Measurements from ENCODE around the gene BTG3. TPM values are rescaled to one million over a fixed set of nuclear protein-coding genes. Genes with fewer than 3 reads are reported as not detected.
A peak's percentile ranks its signal among the peaks of the same experiment; 100 is the strongest.

Gene BTG3, protein sequence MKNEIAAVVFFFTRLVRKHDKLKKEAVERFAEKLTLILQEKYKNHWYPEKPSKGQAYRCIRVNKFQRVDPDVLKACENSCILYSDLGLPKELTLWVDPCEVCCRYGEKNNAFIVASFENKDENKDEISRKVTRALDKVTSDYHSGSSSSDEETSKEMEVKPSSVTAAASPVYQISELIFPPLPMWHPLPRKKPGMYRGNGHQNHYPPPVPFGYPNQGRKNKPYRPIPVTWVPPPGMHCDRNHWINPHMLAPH
- 10 to 100 TPM; 34.1 to 60.0 (median 55.6) TPM for total RNA-seq

DNA sequence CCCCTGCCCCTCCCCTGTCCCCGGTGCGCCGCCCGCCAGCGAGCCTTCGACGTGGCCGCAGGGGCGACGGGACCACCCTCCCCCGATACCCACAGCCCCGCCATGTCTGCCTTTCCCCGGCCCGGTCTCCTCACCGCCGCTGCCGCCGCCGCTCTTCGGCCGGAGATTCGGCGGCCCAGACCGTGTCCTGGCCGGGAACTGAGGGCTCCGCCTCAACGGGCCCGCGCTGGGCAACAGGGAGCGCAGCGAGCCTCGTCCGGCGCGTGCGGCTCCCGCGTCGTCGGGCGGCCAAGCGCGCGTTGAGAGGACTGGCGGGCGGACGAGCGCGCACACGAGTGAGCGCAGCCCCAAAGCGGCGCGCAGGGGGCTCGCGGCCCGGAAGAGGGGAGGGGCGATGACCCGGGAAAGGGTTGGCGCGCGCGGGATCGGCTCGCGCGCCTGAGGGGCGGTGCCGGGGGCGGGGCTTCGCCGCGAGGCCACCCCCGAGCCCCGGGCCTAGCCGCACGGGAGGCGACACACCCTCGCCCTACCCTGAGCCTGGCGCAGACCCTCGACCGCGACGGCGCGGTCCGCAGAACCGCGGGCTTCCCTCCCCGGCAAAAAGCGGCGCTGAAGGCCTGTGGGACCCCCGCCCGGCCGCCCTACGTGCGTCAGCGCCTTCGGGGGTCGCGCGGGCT is at the start of gene BTG3:
TSS of gene BTG3 (minus strand) at position 337 of the 677 bp plus-strand sequence. CDS start 3,757 bp downstream, outside the sequence.
- Histone ChIP-seq H3K4me1 (no peaks in the 10 kb centered on the region), H3K27me3 (no peaks in the 10 kb centered on the region), H3K9me3 (no peaks in the 10 kb centered on the region), H3K36me3 (no peaks in the 10 kb centered on the region), H3K4me3 (peak within 1 kb of the TSS; percentile 91 to 96 (median 92)), H3K27ac (peak within 1 kb of the TSS; percentile 96 to 97)
- intact Hi-C loops (cut with DNase I; ENCODE audit: low total_unique reads), result no loop called here
- TF ChIP-seq POLR2A (IDR thresholded peaks at IDR 0.05), result peak; percentile 81
- peak; percentile 85 to 98 (median 95) for TF ChIP-seq POLR2AphosphoS5 (IDR thresholded peaks at IDR 0.05)
- TF ChIP-seq, protein P1, sequence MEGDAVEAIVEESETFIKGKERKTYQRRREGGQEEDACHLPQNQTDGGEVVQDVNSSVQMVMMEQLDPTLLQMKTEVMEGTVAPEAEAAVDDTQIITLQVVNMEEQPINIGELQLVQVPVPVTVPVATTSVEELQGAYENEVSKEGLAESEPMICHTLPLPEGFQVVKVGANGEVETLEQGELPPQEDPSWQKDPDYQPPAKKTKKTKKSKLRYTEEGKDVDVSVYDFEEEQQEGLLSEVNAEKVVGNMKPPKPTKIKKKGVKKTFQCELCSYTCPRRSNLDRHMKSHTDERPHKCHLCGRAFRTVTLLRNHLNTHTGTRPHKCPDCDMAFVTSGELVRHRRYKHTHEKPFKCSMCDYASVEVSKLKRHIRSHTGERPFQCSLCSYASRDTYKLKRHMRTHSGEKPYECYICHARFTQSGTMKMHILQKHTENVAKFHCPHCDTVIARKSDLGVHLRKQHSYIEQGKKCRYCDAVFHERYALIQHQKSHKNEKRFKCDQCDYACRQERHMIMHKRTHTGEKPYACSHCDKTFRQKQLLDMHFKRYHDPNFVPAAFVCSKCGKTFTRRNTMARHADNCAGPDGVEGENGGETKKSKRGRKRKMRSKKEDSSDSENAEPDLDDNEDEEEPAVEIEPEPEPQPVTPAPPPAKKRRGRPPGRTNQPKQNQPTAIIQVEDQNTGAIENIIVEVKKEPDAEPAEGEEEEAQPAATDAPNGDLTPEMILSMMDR (IDR thresholded peaks at IDR 0.05), result no peak
- DNase-seq (ENCODE audit: low spot score in 2 of 2), result peak; percentile 50 to 61

DNA sequence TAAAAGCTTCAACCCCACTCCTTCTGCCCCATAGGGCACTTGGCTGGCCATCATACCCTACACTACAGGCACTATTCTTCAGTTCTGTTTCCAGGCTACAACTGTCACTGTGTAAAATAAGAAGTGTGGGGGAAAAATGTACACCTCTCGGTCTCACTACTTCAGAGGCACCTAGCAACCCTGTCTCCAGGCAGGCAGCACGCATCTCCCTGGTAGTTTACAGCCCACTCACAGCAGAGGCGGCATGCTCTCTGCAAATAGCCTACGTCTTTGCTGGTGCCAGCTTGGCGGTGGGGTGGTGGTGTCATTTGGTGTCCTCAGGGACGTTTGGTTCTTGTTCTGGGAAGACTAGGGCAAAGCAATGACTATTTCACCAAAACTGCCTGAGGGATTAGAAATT is 48.2 kb upstream of the BTG3 start:
- H3K27ac ChIP-seq, result no peak overlapping the region
- H3K9me3 ChIP-seq, result peaks cover 0 to 6% of the 10 kb centered on the region in 2 donors
- no peak for DNase-seq (ENCODE audit: low spot score in 2 of 2)
- TF ChIP-seq, protein P1 (IDR thresholded peaks at IDR 0.05), result no peak
- no peak for TF ChIP-seq POLR2AphosphoS5 (IDR thresholded peaks at IDR 0.05)
- intact Hi-C loops (cut with DNase I; ENCODE audit: low total_unique reads), result no loop called here
- no peaks in the 10 kb centered on the region for H3K4me1 ChIP-seq
- no peaks in the 10 kb centered on the region for H3K36me3 ChIP-seq
- H3K4me3 ChIP-seq, result no peak overlapping the region
- H3K27me3 ChIP-seq, result no peaks in the 10 kb centered on the region

DNA sequence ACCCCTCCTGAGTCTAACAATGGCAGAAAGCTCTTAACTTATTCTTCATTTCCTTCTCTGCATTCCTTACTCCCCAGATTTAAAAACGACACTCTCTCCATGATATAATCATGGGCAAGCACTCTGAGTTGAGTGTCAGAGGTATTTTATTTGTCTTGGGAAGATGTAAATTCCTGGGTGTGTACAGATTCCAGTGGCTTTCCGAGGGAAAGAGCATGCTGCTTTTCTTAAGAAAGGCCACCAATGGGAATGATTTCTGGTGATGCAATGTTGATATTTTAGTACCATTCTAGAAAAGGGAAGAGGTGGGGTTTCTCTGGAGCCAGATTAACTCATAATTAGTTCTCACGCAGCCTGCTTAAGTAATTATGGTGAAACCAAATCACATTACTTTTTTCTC is 47.8 kb upstream of the BTG3 start:
- H3K27ac ChIP-seq, result no peak overlapping the region
- TF ChIP-seq POLR2A (IDR thresholded peaks at IDR 0.05) (no peak), POLR2AphosphoS5 (IDR thresholded peaks at IDR 0.05) (no peak)
- TF ChIP-seq, protein P1 (IDR thresholded peaks at IDR 0.05), result no peak
- no peaks in the 10 kb centered on the region for H3K36me3 ChIP-seq
- H3K9me3 ChIP-seq, result peaks cover 0 to 8% of the 10 kb centered on the region in 2 donors
- H3K27me3 ChIP-seq, result no peaks in the 10 kb centered on the region
- intact Hi-C loops (cut with DNase I; ENCODE audit: low total_unique reads), result no loop called here
- H3K4me3 ChIP-seq, result no peak overlapping the region
- no peak for DNase-seq (ENCODE audit: low spot score in 2 of 2)
- H3K4me1 ChIP-seq, result no peaks in the 10 kb centered on the region

DNA sequence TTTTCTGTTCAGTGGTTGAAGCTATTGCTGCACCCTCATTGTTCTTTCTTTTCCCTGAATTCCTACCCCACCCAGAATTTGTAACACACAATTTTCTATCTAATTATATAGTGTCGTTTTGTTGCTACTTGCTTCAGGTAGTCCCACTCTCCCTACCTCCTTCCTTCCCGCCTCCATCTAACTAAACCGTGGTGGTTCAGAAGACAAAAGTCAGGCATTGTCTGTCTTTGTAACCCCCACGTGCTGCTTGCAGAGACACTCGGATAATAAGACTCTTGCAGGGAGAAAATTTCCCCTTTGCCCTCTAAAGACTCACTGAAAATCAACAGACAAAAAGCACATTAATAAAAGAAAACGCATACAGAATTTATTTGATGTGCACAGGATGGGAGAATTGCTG is 46.2 kb upstream of the BTG3 start:
- H3K27me3 ChIP-seq, result no peaks in the 10 kb centered on the region
- TF ChIP-seq, protein P1 (IDR thresholded peaks at IDR 0.05), result no peak
- TF ChIP-seq POLR2AphosphoS5 (IDR thresholded peaks at IDR 0.05) (no peak), POLR2A (IDR thresholded peaks at IDR 0.05) (no peak)
- H3K36me3 ChIP-seq, result no peaks in the 10 kb centered on the region
- H3K27ac ChIP-seq, result no peak overlapping the region
- DNase-seq (ENCODE audit: low spot score in 2 of 2), result no peak
- no peaks in the 10 kb centered on the region for H3K4me1 ChIP-seq
- peaks cover 0 to 8% of the 10 kb centered on the region in 2 donors for H3K9me3 ChIP-seq
- intact Hi-C loops (cut with DNase I; ENCODE audit: low total_unique reads), result no loop called here
- H3K4me3 ChIP-seq, result no peak overlapping the region

DNA sequence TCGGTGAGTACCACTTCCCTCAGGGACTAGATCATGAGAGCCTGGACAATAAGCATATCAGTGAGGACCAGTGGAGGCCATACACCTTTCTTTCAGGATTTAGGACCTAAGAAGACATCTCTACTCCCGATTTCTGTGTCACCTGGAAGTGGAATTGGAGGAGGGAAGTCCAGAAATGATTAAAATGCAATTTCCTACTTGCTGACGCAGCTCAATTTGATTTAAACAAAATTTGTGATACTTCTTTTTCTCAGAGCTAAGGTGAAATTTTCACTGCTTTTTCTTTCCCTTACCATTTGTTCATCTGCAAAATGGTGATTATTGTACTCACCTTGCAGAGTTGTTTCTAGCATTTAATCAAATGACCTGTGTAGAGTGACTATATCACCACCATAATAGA is 38.8 kb upstream of the BTG3 start:
- Histone ChIP-seq H3K27ac (no peak overlapping the region), H3K27me3 (no peaks in the 10 kb centered on the region), H3K9me3 (peaks cover 0 to 8% of the 10 kb centered on the region in 2 donors), H3K4me1 (no peaks in the 10 kb centered on the region), H3K36me3 (no peaks in the 10 kb centered on the region), H3K4me3 (no peak overlapping the region)
- TF ChIP-seq POLR2A (IDR thresholded peaks at IDR 0.05) (no peak), POLR2AphosphoS5 (IDR thresholded peaks at IDR 0.05) (no peak)
- TF ChIP-seq, protein P1 (IDR thresholded peaks at IDR 0.05), result no peak
- DNase-seq (ENCODE audit: low spot score in 2 of 2), result no peak
- intact Hi-C loops (cut with DNase I; ENCODE audit: low total_unique reads), result no loop called here
